LNCAP (cell line): ENCODE data around the gene MRPL38.
A peak's percentile ranks its signal among the peaks of the same experiment; 100 is the strongest.

Experiments
- TF ChIP-seq, protein P1 (sequence below): fragments of 450-650 bp; IDR thresholded peaks from 2 replicates; pipeline ENCODE4 v1.5.1; 2017; ENCODE audit warnings: mild to moderate bottlenecking

Gene MRPL38

DNA sequence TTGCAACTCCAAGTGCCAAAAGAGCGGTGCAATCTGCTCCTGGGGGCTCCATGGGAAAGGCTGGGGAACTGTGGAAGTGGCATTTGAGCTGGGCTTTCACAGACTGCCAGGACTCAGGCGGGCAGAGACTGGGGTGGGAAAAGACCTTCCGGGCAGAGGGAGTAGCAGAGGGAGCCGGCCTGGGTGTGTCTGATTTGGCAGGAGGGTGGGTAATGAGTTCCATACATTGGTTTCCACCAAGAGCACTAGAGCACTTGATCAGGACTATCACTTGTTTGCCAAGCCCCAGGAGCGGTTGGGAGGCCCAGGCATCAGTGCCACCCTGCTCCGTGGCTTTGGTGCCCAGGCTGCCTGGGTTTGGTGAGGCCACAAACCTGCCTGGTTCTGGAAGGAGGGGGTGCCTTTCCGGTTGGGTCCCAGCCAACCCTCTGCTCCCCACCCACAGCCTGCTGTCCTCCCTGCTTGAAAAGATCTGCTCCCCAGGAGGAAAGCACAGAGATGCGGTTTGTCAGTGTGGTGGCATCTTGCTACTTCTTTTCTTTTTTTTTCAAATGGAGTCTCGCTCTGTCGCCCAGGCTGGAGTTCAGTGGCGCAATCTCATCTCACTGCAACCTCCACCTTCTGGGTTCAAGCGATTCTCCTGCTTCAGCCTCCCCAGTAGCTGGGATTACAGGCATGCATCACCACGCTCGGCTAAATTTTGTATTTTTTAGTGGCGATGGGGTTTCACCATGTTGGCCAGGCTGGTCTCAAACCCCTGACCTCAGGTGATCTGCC, 22.8 kb downstream of the MRPL38 start:
- TF ChIP-seq, protein P1, sequence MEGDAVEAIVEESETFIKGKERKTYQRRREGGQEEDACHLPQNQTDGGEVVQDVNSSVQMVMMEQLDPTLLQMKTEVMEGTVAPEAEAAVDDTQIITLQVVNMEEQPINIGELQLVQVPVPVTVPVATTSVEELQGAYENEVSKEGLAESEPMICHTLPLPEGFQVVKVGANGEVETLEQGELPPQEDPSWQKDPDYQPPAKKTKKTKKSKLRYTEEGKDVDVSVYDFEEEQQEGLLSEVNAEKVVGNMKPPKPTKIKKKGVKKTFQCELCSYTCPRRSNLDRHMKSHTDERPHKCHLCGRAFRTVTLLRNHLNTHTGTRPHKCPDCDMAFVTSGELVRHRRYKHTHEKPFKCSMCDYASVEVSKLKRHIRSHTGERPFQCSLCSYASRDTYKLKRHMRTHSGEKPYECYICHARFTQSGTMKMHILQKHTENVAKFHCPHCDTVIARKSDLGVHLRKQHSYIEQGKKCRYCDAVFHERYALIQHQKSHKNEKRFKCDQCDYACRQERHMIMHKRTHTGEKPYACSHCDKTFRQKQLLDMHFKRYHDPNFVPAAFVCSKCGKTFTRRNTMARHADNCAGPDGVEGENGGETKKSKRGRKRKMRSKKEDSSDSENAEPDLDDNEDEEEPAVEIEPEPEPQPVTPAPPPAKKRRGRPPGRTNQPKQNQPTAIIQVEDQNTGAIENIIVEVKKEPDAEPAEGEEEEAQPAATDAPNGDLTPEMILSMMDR, result no peak

DNA sequence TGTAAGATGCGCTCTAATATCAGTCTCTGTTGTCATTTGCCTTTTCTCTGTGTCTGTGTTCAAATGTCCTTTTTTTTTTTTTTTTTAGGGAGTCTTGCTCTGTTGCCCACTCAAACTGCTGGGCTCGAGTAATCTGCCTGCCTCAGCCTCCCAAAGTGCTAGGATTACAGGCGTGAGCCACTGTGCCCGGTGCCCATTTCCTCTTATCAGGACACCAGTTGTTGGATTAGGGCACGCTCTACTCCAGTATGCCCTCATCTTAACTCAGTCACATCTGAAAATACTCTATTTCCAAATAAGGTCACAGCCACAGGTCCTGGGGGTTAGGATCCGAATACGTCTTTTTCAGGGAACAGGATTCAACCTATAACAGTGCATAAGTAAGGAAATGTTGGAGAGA, 24.4 kb downstream of the MRPL38 start:
- TF ChIP-seq, protein P1, result no peak

DNA sequence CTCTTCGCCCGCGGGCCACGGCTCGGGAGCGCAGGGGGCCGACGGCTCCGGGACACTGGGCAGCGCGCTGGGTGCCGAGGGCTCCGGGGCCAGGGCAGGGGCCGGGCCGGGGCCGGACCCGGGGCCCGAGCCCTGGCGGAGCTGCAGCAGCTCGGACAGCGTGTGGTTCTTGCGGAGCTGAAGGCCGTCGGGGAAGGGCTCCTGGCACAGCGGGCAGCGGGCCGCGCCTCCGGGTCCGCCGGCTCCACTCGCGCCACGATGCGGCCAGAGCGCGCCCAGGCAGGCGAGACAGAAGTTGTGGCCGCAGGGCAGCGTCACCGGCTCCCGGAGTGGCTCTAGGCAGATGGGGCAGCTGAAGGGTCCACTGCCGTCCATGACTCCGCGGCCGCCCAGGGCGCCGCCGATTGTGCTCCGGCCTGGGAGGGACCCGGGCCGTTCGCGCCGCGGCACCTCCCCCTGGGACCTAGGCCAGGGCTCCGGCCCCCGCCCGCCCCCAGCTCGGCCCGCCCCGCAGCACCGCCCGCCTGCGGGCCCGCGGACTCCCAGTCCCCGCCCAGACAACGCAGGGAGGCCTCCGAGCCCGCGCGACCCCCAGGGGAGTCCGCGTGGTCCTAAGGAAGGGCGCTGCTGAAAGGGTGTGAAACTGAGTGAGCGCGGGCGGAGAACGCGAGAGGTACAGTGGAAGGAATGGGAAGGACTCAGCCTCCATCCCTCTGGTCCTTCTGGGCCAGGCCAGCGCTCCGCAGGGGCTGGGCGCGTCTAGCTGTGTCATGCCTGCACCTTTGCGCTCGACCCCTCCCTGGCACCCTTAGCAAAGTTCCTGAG, 26.3 kb downstream of the MRPL38 start, which contains the start of gene TRIM47:
TRIM47 (minus strand) TSS at position 408 of the 825 bp plus-strand sequence; CDS start at position 375, 33 bp downstream.
- TF ChIP-seq, protein P1, result no peak; the same call in 1 of the 2 replicates

DNA sequence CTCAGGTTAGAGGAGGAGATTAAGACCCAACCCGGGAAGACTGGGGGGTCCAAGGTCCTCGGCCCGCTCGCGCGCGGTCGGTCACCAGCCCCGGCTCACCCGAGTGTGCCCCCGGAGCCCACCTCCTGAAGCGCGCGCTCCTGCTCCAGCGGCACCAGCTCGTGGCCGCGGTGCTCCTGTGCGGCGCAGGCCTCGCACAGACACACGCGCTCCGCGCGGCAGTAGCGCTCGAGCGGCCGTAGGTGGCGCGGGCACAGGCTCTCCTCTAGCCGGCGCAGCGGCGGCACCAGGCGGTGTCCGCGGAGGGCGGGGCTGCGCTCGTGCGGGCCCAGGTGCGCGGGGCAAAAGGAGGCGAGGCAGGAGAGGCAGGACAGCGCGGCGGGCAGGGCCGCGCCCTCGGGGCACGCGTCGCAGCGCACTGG, 26.9 kb downstream of the MRPL38 start:
- TF ChIP-seq, protein P1, result peak; percentile 60

DNA sequence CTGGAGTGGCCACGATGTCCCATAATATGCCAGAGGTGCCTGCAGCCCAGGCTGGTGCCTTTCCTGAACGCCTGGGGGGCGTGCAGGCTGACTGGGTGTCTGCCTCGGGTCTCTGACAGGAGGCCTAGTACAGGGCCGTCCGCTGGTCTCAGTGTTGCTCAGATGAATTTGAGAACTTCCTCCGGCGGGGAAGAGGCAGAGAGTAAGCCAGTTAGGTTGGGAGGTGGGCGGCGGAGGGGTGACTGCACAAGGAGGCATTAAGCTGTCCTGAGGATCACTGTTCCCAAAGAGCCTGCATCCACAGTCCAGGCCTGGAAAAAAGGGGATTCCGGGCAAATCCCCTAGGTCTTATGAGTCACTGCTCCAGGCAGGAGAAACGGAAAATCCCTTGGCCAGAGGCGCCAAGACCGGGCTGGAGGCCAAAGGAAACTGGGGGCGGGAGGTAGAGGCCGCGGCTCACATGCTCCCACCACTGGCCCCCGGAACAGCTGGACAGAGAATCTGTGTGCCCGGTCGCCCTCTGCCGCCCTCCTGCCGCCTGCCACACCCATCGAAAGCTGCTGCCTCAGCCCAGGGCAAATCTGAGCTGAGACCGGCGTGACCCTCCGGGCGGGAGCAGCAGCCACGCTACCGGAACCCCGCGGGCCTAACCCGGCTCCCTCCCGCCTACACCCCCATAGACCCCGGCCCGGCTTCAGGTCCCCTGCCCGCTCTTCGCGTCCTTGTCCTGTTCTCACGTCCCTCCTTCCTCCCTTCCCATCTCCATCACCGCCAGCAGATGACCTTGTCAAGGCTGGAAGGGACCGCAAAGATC, 27.5 kb downstream of the MRPL38 start:
- TF ChIP-seq, protein P1, result no peak

DNA sequence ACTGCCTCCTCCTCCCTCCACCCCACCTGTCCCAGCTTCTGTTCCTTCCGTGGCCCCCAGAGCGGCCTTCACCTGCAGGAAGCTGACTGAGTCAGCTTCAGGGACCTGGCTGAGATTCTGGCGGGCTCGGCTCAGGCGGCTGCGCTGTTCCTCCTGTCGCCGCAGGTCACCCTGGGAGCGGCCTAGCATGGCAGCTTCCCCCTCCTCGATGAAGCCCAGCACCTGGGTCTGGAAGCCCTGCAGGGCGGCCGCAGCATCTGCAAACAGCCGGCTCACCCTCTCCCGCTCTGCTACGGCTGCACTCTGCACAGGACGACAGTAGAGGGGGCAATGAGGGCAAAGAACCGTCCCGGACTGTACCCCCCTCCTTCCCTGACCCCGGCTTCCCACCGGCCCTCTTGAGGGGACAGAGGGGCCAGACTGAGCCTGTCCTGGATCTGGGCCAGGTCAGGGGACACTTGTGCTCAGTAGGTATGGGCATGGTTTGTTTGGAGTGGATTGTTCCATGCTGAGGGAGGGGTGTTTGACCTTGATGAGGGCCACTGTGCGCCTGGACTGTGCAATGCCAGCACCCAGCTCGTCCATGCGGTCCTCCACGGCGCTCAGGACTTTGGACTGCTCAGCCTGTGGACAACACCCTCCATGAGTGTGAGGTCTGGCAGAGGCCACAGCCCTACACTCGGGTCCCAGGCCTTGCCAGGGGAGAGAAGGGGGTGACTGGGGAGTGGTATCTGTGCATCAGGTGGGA, 28.3 kb downstream of the MRPL38 start:
- TF ChIP-seq, protein P1, result no peak

DNA sequence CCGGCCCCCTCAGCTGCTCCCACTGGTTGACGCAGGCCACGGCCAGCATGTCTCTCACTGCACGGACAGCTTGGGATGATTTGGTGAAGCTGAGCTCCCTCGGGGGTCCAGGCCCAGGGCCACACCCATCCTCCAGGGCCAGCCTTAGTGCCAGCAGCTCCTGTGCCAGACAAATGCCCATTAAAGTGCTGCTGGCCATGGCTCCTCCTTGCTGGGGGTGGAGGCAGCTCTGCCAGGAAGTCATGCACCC, 28.8 kb downstream of the MRPL38 start:
- TF ChIP-seq, protein P1, result no peak
